NCI-H2196 (cell line): ENCODE results near the gene AGR3.
"Not testable (repeated sequence)": the region's sequence is repeated elsewhere in the genome, so short reads cannot be mapped to it uniquely, and the experiment has no call there.

Experiments
- DNase-seq: peaks from one replicate; lab custom pipeline; 2025; ENCODE audit not compliant: unreplicated experiment; lab: John Stamatoyannopoulos, UW

AGR3 gene

DNA sequence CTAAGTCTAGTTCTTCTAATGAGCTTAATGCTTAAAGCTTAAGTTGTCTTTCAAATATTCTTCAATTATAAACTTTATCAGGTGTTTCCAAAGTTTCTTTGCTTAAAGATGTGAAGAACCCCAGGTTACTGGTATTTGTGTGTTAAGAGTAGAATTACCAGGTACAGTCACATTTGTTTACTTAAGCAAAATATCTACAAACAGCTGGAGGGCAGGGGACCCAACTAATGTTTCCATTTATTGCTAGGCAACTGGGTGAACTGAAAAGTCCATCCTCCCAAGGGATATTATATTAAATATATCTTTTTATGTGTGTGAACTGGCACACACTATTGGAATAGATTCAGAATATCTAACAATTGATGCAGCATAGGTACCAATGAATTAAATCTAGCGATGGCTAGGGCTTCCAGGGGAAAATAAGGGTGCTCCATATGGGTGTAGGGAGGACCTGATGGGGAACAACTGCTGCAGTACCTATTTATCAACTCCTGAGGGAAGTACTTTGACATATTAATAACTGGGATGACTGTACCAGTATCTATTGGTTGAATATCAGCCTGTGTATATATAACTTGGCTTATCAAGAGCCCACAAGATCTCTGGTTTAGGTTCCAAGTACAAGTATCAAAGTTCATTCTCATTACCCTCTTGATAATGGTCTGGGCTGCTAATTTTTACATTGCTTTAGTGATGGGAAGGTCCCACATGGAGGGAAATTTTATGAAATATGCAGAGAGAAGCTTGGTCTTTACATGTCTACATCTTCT lies 10.3 kb upstream of the AGR3 start:
- DNase-seq = no peak

DNA sequence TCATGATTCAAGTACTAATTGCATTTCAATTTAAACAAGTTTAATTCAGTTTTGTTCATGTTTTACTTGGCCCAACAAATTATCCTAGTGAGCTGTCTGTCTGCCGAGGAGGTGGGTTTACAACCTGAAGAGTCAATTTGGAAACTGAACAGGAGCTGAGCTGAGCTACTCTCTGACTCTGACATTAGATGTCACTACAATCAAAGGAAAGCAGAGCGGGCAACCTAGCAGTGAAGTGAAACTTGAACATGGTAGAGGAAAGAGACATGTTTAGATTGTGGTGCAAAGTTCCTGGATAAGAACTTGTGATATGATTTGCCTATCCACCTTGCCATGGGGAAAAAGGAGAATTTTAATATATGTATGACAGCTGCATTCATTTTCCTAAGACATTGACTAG lies 9.6 kb upstream of the AGR3 start:
- DNase-seq = peak; percentile 3

DNA sequence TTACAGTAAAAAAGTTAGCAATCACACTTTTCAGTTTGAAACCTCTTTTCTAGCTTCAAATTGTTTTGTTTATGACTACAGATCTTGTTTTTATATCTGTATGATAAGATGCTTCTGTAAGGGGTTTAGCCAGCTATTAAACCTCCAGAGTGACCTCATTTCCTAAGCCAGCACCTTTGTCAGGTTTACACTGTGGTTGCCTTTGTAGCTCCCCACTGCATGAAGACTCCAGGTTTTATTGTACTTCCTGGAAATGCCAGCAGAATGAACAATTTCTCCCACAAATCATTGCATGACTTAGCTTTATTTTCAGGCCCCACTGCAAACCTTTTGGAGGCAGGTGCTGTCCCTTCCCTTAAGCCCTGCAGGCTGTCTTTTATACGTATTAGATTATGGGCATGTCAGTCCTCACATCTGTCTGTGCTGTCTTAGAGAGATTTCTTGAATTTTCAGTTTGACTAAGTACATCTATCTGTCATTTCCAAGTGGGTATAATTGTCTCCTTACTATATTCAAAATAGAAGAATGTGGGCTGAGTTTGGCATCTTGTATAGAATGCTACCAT lies 8.2 kb upstream of the AGR3 start:
- DNase-seq = no peak

DNA sequence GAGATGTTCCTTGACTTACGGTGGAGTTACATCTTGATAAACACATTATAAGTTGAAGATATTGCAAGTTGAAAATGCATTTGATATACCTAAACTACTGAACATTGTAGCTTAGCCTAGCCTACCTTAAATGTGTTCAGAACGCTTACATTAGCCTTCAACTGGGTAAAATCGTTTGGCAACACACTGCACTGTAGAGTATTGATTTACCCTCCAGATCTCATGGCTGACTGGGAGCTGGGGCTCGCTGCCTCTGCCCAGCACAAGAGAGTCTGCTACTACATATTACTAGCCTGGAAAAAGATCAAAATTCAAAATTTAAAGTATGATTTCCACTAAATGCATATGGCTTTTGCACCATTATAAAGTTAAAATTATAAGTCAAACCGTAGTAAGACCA lies 7.5 kb upstream of the AGR3 start:
- DNase-seq = no peak

DNA sequence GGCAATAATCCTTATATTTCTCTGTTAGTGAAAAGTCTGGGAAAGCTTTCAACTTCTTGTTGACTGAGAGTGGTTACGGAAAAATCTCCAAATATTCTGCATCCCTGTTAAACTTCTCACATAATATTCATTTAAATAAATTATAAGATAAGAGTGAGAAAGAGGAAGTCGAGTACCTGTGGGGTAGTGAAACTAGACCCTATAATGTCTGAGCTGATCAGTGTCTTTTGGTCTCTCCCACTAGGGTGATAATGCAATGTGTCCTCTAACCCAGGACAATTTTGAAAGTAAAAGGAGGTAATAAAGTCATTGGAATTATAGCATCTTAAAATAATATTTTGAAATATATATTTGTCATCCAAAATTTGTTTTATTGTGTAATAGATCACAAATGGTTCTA lies 2.1 kb upstream of the AGR3 start:
- no peak for DNase-seq

DNA sequence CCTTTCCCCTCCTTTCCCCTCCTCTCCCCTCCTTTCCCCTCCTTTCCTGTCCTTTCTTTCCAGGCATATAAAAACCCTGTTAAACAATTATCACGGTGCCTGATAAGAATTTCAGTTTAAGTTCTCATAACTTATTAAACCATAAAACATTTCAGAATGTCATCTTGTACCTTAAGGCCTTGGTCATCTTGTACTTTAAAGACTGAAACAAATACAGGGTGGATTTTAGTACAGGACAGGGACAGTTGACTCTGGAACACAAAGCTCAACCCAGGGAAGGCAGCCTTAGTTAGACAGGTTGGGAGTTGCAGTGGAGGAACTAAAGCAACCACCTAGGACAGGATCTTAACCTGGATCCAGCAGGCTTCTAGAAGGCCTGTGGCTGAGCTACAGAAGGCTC lies 1.2 kb downstream of the AGR3 start:
- no peak for DNase-seq

DNA sequence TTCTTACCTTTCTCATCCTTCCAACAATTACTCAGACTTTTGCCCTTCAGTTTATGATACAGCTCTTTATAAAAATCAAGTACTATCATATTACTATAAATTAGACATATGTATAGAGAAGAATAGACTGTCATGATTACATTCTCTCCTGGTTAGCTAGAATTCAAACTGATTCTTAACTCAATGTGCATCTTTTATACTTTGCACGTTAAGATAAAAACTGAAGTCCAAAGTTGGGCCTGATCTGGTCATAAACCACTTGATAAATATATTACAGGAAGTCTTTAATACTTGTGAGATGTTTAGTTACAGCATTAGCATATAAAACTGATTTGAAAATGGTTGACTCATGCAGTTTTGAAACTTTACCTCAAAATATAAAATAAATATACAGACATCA lies 2.6 kb downstream of the AGR3 start:
- DNase-seq = no peak

DNA sequence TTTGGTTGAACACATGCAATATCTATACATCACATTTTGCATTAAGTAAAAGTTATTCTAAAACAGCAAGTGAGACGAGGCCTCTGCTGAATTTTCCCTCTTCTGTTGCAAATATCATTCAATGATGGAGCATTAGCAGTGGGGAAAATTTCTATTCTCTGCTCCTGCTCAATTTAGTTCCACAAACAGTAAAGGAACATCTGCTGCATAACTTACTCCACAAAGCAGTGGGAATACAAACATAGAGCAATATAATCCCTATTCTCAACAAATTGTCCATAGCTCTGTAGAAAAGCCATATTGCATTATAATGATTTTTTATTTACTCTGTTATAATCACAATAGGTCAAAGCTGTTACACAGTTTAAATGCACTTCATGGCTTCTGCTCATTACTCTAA lies 5.9 kb downstream of the AGR3 start:
- no peak for DNase-seq

DNA sequence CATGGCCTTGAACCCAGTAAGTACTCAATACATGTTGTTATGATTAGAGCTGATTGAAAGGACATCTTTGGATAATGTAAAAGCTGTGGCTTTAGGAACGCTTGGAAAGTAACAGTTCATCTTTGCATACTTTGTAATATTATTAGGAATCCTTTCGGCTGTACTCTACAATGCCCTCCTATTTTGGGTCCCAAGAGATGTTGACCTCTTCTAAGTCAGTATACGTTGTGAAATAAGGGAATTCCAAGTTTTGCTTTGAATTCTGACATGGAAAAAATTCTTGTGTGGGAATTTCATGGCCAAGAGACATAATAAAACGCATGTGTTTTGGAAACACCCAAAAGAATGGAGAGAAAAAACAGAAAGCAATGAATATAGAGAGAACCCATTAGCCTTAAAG lies 7.7 kb downstream of the AGR3 start:
- no peak for DNase-seq

DNA sequence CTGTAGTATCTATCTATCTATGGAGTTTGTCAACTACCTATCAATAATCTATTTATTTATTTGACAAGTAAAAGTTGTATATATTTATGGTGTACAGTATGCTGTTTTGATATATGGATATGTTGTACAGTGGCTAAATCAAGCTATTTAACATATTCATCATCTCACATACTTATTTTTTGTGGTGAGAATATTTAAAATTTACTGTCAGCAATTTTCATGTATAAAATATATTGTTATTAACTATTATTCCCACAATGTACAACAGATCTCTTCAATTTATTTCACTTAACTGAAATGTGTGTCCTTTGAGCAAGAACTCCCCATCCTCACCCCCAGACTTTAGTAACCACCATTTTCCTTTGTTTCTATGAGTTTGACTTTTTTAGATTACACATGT lies 14.5 kb downstream of the AGR3 start:
- no peak for DNase-seq

DNA sequence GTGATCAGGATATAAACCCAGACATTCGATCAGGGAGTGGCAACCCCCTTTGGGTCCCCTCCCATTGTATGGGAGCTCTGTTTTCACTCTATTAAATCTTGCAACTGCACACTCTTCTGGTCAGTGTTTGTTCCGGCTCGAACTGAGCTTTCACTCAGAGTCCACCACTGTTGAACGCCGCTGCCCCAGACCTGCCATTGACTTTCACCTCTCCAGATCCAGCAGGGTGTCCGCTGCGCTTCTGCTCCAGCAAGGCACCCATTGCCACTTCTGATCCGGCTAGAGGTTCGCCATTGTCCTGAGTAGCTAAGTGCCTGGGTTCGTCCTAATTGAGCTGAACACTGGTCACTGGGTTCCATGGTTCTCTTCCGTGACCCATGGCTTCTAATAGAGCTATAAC lies 28.6 kb downstream of the AGR3 start:
- not testable (repeated sequence) for DNase-seq

DNA sequence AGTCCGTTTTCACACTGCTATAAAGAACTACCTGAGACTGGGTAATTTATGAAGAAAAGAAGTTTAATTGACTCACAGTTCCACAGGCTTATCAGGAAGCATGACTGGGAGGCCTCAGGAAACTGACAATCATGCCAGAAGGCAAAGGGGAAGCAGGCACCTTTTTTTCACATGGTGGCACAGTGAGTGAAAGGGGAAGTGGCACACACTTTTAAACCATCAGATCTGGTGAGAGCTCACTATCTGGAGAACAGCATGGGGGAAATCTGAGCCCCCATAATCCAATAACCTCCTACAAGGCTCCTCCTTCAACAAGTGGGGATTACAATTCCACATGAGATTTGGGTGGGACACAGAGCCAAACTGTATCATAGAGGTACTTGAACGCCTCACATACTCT lies 30.0 kb downstream of the AGR3 start:
- no peak for DNase-seq

DNA sequence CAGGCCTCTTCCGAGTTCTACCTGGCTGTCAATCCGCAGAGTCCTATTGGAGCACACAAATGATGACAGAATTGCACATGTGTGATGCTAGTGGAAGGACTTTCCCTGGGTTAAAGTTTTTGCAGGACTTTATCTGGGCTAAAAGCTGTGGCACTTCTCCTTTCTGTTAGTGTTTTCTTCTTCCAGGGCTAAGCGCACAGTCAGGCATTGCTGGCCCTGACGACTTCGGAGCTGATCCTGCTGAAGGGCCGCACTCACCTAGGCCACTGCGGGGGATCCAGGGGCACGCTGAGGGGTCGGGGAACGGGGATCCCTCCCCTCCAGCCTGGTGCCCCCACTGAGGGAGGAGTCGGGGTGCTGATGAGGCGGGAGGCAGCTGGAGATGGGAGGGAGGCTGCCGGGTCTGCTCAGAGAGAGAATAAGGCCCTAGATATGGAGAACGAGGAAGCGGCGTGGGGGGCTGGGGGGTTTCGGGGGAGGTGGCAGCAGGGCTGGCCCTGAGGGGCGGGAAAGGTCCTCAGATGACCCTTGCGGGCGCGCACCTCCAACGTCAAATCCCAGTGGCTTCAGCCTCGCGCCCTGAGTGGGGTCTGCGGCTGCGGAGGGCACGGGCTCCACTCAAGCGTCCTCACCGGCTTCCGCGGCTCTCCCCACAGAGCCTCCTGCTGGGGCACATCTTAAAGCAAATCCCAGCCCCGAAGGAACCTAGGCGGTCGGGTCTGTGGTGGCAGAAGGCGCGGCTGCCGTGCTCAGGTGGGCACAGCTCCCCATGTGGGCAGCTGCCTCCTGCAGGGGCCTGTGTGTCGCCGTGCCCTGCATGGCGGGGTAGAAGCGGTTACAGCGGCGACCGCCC lies 30.9 kb downstream of the AGR3 start:
- no peak for DNase-seq

DNA sequence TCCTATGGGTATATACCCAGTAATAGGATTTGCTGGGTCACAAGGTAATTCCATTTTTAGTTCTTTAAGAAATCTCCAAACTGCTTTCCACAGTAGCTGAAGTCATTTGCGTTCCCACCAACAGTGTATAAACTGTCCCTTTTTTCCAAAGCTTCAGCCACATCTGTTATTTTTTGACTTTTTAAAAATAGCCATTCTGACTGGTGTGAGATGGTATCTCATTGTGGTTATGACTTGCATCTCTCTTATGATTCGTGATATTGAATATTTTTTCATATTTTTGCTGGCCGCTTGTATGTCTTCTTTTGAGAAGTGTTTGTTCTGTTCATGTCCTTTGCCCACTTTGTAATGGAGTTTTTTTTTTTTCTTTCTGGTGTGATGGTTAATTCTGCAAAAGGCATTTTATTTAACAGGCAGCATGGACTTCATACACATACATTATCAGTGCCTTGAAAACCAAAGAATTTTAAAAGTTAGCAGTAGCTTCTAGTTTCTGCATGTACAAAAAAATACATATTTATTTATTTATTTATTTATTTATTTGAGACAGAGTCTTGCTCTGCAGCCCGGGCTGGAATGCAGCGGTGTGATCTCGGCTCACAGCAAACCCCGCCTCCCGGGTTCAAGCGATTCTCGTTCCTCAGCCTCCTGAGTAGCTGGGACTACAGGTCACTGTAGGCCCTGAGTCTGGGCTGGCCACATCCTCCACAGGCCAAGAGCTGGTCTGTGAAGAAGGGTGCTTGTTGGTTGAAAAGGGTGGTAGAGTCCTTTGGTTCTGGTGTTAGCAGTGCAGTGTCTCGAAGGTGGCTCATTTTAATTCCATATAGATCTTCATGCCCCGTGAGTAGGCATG lies 32.3 kb downstream of the AGR3 start:
- no peak for DNase-seq

DNA sequence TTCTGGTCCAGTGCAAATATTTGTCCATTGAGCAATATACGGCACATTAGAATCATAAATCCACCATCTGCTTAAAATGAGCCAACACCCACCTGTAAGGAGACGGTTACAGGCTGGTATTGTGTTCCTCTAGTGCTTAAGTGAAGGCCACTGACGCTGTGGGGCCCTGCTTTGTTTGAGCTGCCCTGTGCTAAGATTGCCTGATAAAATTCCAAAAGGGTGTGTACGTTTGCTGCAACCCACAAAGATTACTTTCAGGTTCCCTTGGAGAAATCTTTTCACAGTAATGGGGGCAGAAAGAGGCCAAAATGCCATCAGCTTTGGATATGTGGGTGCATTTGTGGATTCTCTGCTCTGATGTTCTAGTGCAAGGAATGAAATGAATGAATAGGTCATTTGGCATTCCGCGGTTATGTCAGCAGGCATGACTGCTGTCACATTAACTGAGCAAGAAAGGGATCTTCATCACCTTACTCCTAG lies 34.4 kb downstream of the AGR3 start:
- no peak for DNase-seq

DNA sequence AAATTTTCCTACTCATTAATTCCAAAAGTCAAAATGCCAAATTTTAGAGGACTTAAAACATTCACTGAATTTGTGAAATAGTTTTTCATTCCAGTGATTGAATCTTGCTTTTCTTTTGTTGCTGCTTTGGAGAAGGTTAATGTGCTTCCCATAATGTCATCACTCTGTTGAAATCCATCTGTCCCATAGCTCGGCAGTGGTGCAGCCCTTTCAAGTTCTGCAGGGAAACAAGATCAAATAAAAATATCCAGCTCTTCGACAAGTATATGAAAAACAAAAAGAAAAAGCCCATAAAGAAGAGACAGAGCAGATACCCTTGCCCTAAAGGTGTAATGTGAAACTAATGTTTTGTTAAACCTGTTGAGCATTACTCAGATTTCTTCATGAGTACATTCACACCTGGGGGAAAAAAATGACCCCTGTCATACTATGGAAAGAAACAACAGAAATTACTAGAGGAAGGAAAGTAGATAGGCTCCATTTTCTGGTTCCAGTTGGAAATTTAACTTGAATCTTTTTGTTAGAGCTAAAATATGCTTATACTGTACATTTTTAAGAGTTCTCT lies 35.1 kb downstream of the AGR3 start:
- no peak for DNase-seq

DNA sequence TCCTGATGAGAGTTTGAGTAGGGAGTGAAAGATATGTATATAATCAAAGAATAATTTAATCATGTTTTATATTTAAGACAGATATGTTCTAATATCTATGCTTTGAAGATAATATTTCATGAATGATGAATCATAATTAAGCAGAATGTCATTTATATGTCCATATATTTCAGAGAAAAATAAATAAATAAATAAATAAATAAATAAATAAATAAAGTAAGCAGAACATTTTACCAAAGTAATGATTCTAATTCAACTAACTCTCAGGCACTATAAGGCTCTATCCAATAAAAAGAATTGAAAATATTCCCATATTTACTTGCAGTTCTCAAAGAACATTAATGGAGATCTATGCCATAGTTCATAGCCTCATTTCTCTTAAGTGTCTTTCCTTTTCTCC lies 36.0 kb downstream of the AGR3 start:
- DNase-seq = no peak

DNA sequence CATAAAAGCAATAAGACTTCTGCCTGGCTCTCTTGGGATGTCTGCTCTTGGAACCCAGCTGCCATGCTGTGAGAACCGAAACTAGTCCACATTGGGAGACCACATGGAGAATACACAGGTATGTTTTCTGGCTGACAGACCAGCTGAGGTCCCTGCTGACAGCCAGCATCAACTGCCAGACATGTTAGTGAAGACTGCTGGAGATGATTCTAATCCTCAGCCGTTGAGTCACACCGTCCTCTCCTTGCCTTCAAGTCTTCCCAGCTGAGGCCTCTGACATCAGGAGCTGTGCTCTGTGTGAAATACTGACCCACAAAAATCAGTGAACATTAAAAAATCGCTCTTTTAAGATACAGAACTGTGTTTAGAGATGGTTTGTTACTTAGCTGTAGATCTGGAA lies 40.1 kb downstream of the AGR3 start:
- no peak for DNase-seq

DNA sequence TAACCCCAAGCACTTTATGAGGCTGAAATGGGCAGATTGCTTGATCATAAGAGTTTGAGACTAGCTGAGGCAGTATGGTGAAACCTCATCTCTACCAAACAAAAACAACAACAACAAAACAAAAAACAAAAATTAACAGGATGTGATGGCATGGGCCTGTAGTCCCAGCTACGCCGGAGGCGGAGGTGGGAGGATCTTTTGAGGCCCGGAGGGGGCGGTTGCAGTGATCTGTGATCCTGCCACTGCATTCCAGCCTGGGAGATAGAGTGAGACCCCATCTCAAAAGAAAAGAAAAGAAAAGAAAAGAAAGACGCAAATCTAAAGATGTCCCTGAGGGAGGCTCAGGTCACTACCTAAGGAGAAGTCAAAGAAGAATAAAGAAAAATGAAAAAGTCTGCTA lies 41.7 kb downstream of the AGR3 start:
- DNase-seq = no peak

DNA sequence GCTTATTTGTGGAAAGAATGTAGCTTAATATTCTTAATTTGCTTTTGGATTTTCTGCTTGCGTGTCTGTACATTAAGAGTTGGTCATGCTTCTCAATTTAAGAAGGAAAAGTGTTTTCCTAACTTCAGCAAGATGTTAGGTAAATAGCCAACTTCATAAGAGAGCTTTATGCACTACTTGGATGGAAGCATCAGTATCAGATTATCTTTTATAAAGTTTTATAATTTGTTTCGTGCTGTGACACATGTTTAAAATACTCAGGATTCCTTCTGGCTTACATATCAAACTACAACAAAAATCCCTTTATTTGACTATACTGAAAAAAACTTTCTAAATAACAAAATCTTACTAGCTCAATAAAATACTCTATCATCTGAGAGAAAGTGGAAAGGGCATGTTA lies 42.1 kb downstream of the AGR3 start:
- DNase-seq = no peak

DNA sequence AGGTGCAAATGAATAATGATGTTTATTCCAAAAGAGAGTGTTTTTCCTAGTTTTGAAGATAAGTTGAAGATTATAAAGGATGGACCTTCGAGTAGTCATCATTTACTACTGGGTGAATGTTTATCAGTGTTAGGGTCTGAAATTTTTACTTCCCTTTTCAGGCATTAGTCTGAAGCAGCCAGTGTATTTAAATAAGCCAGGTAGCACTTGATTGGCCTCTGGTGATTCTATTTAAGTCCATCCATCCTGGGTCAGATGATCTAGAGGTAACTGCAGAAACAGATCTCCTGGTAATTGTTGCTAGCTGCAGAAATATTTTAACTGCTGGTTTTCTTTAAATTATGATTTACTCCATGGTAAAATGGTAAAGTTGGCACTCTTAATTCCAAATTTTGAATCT lies 42.9 kb downstream of the AGR3 start:
- no peak for DNase-seq
